HepG2 (cell line): ENCODE results near the gene DLG4. TPM values are rescaled to one million over a fixed set of nuclear protein-coding genes. Genes with fewer than 3 reads are reported as not detected.

Experiments used
- ARNTL ChIP-seq: sonication (generic); formaldehyde crosslinking; IDR thresholded peaks from 2 replicates; pipeline ENCODE4 v1.4.0; 2020; ENCODE audit warnings: mild to moderate bottlenecking, missing genetic modification reagents
- DRAP1 ChIP-seq: IDR thresholded peaks from 2 replicates; pipeline ENCODE4 v1.6.1; 2016; ENCODE audit warnings: missing genetic modification reagents, missing compliant biosample characterization
- FOXA3 ChIP-seq: IDR thresholded peaks from 2 replicates; pipeline ENCODE4 v1.6.1; 2016; ENCODE audit warnings: missing genetic modification reagents, missing compliant biosample characterization
- GABPB1 ChIP-seq: IDR thresholded peaks from 2 replicates; pipeline ENCODE4 v1.6.1; 2016; ENCODE audit warnings: mild to moderate bottlenecking, missing genetic modification reagents, moderate library complexity, missing compliant biosample characterization
- GATAD1 ChIP-seq: IDR thresholded peaks from 2 replicates; pipeline ENCODE4 v1.6.1; 2016; ENCODE audit warnings: missing genetic modification reagents, missing compliant biosample characterization
- GPBP1L1 ChIP-seq: sonication (generic); formaldehyde crosslinking; IDR thresholded peaks from 2 replicates; pipeline ENCODE4 v1.5.0; 2020; ENCODE audit warnings: mild to moderate bottlenecking, missing genetic modification reagents
- HNRNPK ChIP-seq: fragments of 200-400 bp; formaldehyde crosslinking; IDR thresholded peaks from 2 replicates; pipeline ENCODE4 v1.6.1; 2018; ENCODE audit warnings: low read length, low read depth, moderate library complexity, mild to moderate bottlenecking; ENCODE audit not compliant: poor library complexity, severe bottlenecking
- HNRNPLL ChIP-seq: fragments of 200-400 bp; formaldehyde crosslinking; IDR thresholded peaks from 2 replicates; pipeline ENCODE4 v1.6.1; 2017; ENCODE audit warnings: mild to moderate bottlenecking, low read depth, low read length; ENCODE audit not compliant: poor library complexity, severe bottlenecking
- MEIS1 ChIP-seq: sonication (generic); formaldehyde crosslinking; IDR thresholded peaks from 2 replicates; pipeline ENCODE4 v1.9.0; 2021; ENCODE audit warnings: mild to moderate bottlenecking, missing genetic modification reagents, moderate library complexity, borderline replicate concordance
- PCBP2 ChIP-seq: fragments of 200-400 bp; formaldehyde crosslinking; optimal IDR thresholded peaks from 2 replicates; pipeline ENCODE3; 2018; ENCODE audit warnings: low read length, low read depth; ENCODE audit not compliant: poor library complexity, severe bottlenecking
- POLR2A ChIP-seq, 2 experiments: IDR thresholded peaks; 2 replicates each; pipeline ENCODE4 v1.6.1; 2011; ENCODE audit warnings: low read depth in 2 of 2, low read length in 2 of 2, mild to moderate bottlenecking in 1 of 2, moderate library complexity in 1 of 2; ENCODE audit not compliant: insufficient read depth in 1 of 2
- POLR2AphosphoS2 ChIP-seq: IDR thresholded peaks from 2 replicates; pipeline ENCODE4 v1.6.1; 2011; ENCODE audit warnings: low read depth, low read length, improper control_type of control experiment
- SMAD3 ChIP-seq: sonication (generic); formaldehyde crosslinking; IDR thresholded peaks from 2 replicates; pipeline ENCODE4 v1.4.0; 2020; ENCODE audit warnings: missing genetic modification reagents
- TBL1XR1 ChIP-seq: fragments of 150-350 bp; IDR thresholded peaks from 2 replicates; pipeline ENCODE4 v1.6.1; 2014; ENCODE audit warnings: borderline replicate concordance, low read length; ENCODE audit not compliant: partially characterized antibody
- TBX3 ChIP-seq: fragments of 450-650 bp; IDR thresholded peaks from 2 replicates; pipeline ENCODE4 v1.6.1; 2017; ENCODE audit warnings: antibody characterized with exemption, mild to moderate bottlenecking, inconsistent platforms, borderline replicate concordance
- XRCC5 ChIP-seq: fragments of 200-400 bp; formaldehyde crosslinking; optimal IDR thresholded peaks from 2 replicates; pipeline ENCODE3; 2017; ENCODE audit warnings: mild to moderate bottlenecking, low read length
- ZBTB38 ChIP-seq: sonication (generic); formaldehyde crosslinking; IDR thresholded peaks from 2 replicates; pipeline ENCODE4 v1.5.1; 2020; ENCODE audit warnings: mild to moderate bottlenecking, missing genetic modification reagents
- ZFP90 ChIP-seq: sonication (generic); formaldehyde crosslinking; IDR thresholded peaks from 2 replicates; pipeline ENCODE4 v1.8.0; 2022; ENCODE audit warnings: missing genetic modification reagents, mild to moderate bottlenecking, inconsistent platforms, borderline replicate concordance
- ZNF205 ChIP-seq: IDR thresholded peaks from 2 replicates; pipeline ENCODE4 v1.6.1; 2018; ENCODE audit warnings: missing biosample characterization, missing genetic modification reagents
- ZNF33A ChIP-seq: sonication (generic); formaldehyde crosslinking; IDR thresholded peaks from 2 replicates; pipeline ENCODE4 v1.5.1; 2020; ENCODE audit warnings: missing genetic modification reagents, mild to moderate bottlenecking, moderate library complexity, borderline replicate concordance
- ZNF44 ChIP-seq: sonication (generic); formaldehyde crosslinking; IDR thresholded peaks from 2 replicates; pipeline ENCODE4 v1.5.1; 2020; ENCODE audit warnings: mild to moderate bottlenecking, missing genetic modification reagents
- ZNF513 ChIP-seq: sonication (generic); formaldehyde crosslinking; conservative IDR thresholded peaks from 2 replicates; pipeline ENCODE4 v1.5.0; 2020; ENCODE audit warnings: missing genetic modification reagents
- ZNF605 ChIP-seq: sonication (generic); formaldehyde crosslinking; IDR thresholded peaks from 2 replicates; pipeline ENCODE4 v1.8.0; 2022; ENCODE audit warnings: mild to moderate bottlenecking, missing genetic modification reagents
- polyA plus RNA-seq, 8 experiments: library from polyadenylated mRNA; depleted of rRNA in 3 of 8; stranded (reverse) in 7 of 8; unstranded in 1 of 8; fragments of >200 nt; fragmentation: Illumina TruSeq in 4 of 8; extraction: Trizol in 4 of 8; gene quantifications; 2 replicates each; pipeline versions ENCODE4 v1.2.1 to v1.2.3, GENCODE V29; 2011 to 2016; ENCODE audit warnings: low read depth in 4 of 8, missing spikeins in 1 of 8, mixed read lengths in 1 of 8; ENCODE audit not compliant: insufficient read depth in 1 of 8
- total RNA-seq, 5 experiments: library from RNA; depleted of rRNA; stranded (reverse); fragments of >200 nt; fragmentation: Illumina TruSeq; extraction: Trizol; gene quantifications; 2 replicates each; pipeline ENCODE4 v1.2.3, GENCODE V29; 2016; ENCODE audit warnings: low read depth in 1 of 5
- TF ChIP-seq, protein P1 (sequence below), 2 experiments: sonication (generic) in 1 of 2; formaldehyde crosslinking in 1 of 2; IDR thresholded peaks; 2 replicates each; pipeline versions ENCODE4 v1.4.0 to v1.6.1; 2018 to 2020; ENCODE audit warnings: missing genetic modification reagents in 2 of 2, borderline replicate concordance in 1 of 2, low read depth in 1 of 2, mild to moderate bottlenecking in 1 of 2, missing biosample characterization in 1 of 2

Gene DLG4
- total and polyA plus RNA-seq, 2 of the 13 experiments (the other 11 are each of a cell fraction or from before 2014, with no cell fraction given), result 0.71 to 4.3 TPM

- peak; percentile 39; the same call in 1 of the 2 replicates for TF ChIP-seq ZNF605 (CRISPR knock-in tag)
- peak; percentile 51; the same call in 1 of the 2 replicates for TF ChIP-seq ZNF44
- peak; percentile 14; the same call in 1 of the 2 replicates for TF ChIP-seq ZFP90 (CRISPR knock-in tag)
- no peak for TF ChIP-seq MEIS1
- 0 out of 2 replicates have a peak, but pooled peaks have one; percentile 26 for TF ChIP-seq ARNTL (CRISPR knock-in tag)
- no peak for TF ChIP-seq PCBP2
- TF ChIP-seq GABPB1 (CRISPR knock-in tag), result peak; percentile 96
- TF ChIP-seq, protein P1, sequence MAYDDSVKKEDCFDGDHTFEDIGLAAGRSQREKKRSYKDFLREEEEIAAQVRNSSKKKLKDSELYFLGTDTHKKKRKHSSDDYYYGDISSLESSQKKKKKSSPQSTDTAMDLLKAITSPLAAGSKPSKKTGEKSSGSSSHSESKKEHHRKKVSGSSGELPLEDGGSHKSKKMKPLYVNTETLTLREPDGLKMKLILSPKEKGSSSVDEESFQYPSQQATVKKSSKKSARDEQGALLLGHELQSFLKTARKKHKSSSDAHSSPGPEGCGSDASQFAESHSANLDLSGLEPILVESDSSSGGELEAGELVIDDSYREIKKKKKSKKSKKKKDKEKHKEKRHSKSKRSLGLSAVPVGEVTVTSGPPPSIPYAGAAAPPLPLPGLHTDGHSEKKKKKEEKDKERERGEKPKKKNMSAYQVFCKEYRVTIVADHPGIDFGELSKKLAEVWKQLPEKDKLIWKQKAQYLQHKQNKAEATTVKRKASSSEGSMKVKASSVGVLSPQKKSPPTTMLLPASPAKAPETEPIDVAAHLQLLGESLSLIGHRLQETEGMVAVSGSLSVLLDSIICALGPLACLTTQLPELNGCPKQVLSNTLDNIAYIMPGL (CRISPR knock-in tag; IDR thresholded peaks at IDR 0.05; ENCODE audit: borderline replicate concordance in 1 of 2, low read depth in 1 of 2), result peak; percentile 37 to 45; a peak in 2 of 4 replicates
- TF ChIP-seq DRAP1, result peak; percentile 27; the same call in 1 of the 2 replicates
- no peak for TF ChIP-seq ZNF513
- TF ChIP-seq POLR2AphosphoS2, result peak; percentile 87
- TF ChIP-seq XRCC5, result peak; percentile 70
- TF ChIP-seq ZNF33A, result no peak
- TF ChIP-seq GATAD1, result peak; percentile 80
- peak; percentile 51 to 69; a peak in 3 of 4 replicates for TF ChIP-seq POLR2A (IDR thresholded peaks at IDR 0.05; ENCODE audit: insufficient read depth in 1 of 2, low read depth in 2 of 2, low read length in 2 of 2)
- TF ChIP-seq ZNF205 (CRISPR knock-in tag), result 0 out of 2 replicates have a peak, but pooled peaks have one; percentile 15
- TF ChIP-seq ZBTB38 (CRISPR knock-in tag), result no peak
- TF ChIP-seq TBL1XR1, result peak; percentile 58
- TF ChIP-seq HNRNPK, result peak; percentile 97
- no peak for TF ChIP-seq GPBP1L1 (CRISPR knock-in tag)
- TF ChIP-seq SMAD3 (CRISPR knock-in tag), result no peak
- TF ChIP-seq HNRNPLL, result peak; percentile 97
- TF ChIP-seq TBX3, result no peak
- TF ChIP-seq FOXA3, result 0 out of 2 replicates have a peak, but pooled peaks have one; percentile 7
Observed at GRCh38 chr17:7239091-7240027, 19.7 kb upstream of the DLG4 start, which contains the start of gene PHF23 (continued).
